SK-N-SH (cell line): ENCODE data around the gene SPATA13. TPM values are rescaled to one million over a fixed set of nuclear protein-coding genes. Genes with fewer than 3 reads are reported as not detected.

Source experiments
- CTCF ChIA-PET: fragments of 300-600, 350-600 bp; formaldehyde crosslinking; extraction: SDS; loops from one replicate; lab custom pipeline; 2021; lab: Yijun Ruan, JAX
- POLR2A ChIA-PET: fragments of 350-600 bp; sonication (Branson Sonifier 250); formaldehyde crosslinking; extraction: SDS; loops from one replicate; lab custom pipeline; 2020; ENCODE audit warnings: antibody characterized with exemption, inconsistent platforms; lab: Yijun Ruan, JAX
- DNase-seq: peaks from one replicate; pipeline ENCODE4 v3.0.0; 2012
- H2AFZ ChIP-seq: fragments of 200-600 bp; sonication (generic); 2 replicates; pipeline ENCODE4 v1.8.1; 2016; ENCODE audit warnings: antibody characterized with exemption, mild to moderate bottlenecking, low read depth
- H3F3A ChIP-seq: fragments of 200-600 bp; sonication (generic); replicated peaks from 2 replicates; pipeline ENCODE3; 2016; ENCODE audit warnings: antibody characterized with exemption, mild to moderate bottlenecking; ENCODE audit not compliant: insufficient read depth
- H3K27ac ChIP-seq, 2 experiments: fragments of 200-500 bp in 1 of 2; fragments of 200-600 bp in 1 of 2; sonication (Bioruptor generic) in 1 of 2; sonication (generic), shearing (Covaris generic) in 1 of 2; 2 replicates each; pipeline versions ENCODE4 v1.5.1 to v1.6.1; 2014 to 2016; ENCODE audit warnings: low read depth in 2 of 2, inconsistent platforms in 1 of 2, low read length in 1 of 2, mild to moderate bottlenecking in 1 of 2, mixed read lengths in 1 of 2
- H3K27me3 ChIP-seq: fragments of 200-600 bp; sonication (generic), shearing (Covaris generic); 2 replicates; pipeline ENCODE4 v1.6.1; 2016; ENCODE audit warnings: mixed run types; ENCODE audit not compliant: insufficient read depth
- H3K36me3 ChIP-seq, 2 experiments: fragments of 200-500 bp in 1 of 2; fragments of 200-600 bp in 1 of 2; sonication (Bioruptor generic) in 1 of 2; sonication (generic) in 1 of 2; replicated peaks in 1 of 2; 2 replicates each; pipeline versions ENCODE3 to v1.5.1; 2014 to 2016; ENCODE audit warnings: low read length in 1 of 2, mild to moderate bottlenecking in 1 of 2; ENCODE audit not compliant: insufficient read depth in 2 of 2, control insufficient read depth in 1 of 2
- H3K4me1 ChIP-seq, 2 experiments: fragments of 200-500 bp in 1 of 2; fragments of 200-600 bp in 1 of 2; sonication (Bioruptor generic) in 1 of 2; sonication (generic), shearing (Covaris generic) in 1 of 2; 2 replicates each; pipeline versions ENCODE4 v1.5.1 to v1.6.1; 2014 to 2016; ENCODE audit warnings: low read depth in 1 of 2, low read length in 1 of 2, mixed run types in 1 of 2; ENCODE audit not compliant: insufficient read depth in 2 of 2, control insufficient read depth in 1 of 2
- H3K4me2 ChIP-seq: fragments of 200-600 bp; sonication (generic), shearing (Covaris generic); 2 replicates; pipeline ENCODE4 v1.6.1; 2017; ENCODE audit warnings: mixed run types
- H3K4me3 ChIP-seq, 2 experiments: fragments of 200-500 bp in 1 of 2; fragments of 200-600 bp in 1 of 2; sonication (Bioruptor generic) in 1 of 2; sonication (generic), shearing (Covaris generic) in 1 of 2; 2 replicates each; pipeline versions ENCODE4 v1.5.1 to v1.8.1; 2014 to 2016; ENCODE audit warnings: low read depth in 2 of 2, inconsistent platforms in 1 of 2, low read length in 1 of 2, mild to moderate bottlenecking in 1 of 2, mixed read lengths in 1 of 2, moderate library complexity in 1 of 2
- H3K79me2 ChIP-seq: fragments of 200-600 bp; sonication (generic); 2 replicates; pipeline ENCODE4 v1.8.1; 2017; ENCODE audit warnings: mild to moderate bottlenecking; ENCODE audit not compliant: insufficient read depth
- H3K9ac ChIP-seq: fragments of 200-600 bp; sonication (generic); 2 replicates; pipeline ENCODE4 v1.6.1; 2017; ENCODE audit warnings: mixed run types
- H3K9me2 ChIP-seq: fragments of 200-600 bp; sonication (generic); 2 replicates; pipeline ENCODE4 v1.6.1; 2017; ENCODE audit warnings: mixed run types
- H3K9me3 ChIP-seq: fragments of 200-600 bp; sonication (generic); 2 replicates; pipeline ENCODE4 v1.6.1; 2017; ENCODE audit warnings: mixed run types, mild to moderate bottlenecking, moderate library complexity
- H4K20me1 ChIP-seq: fragments of 200-600 bp; sonication (generic); 2 replicates; pipeline ENCODE4 v1.6.1; 2017; ENCODE audit warnings: mild to moderate bottlenecking, mixed run types; ENCODE audit not compliant: insufficient read depth
- CTCF ChIP-seq: fragments of 200-600 bp; sonication (generic); IDR thresholded peaks from 2 replicates; pipeline ENCODE4 v1.6.1; 2017; ENCODE audit warnings: antibody characterized with exemption, mild to moderate bottlenecking, moderate library complexity
- ELF1 ChIP-seq: IDR thresholded peaks from 2 replicates; pipeline ENCODE4 v1.4.0; 2012
- EZH2phosphoT487 ChIP-seq: fragments of 200-600 bp; sonication (generic); IDR thresholded peaks from 2 replicates; pipeline ENCODE4 v1.6.1; 2017; ENCODE audit warnings: low read depth, mixed run types, mild to moderate bottlenecking, antibody characterized with exemption, moderate library complexity, borderline replicate concordance
- FOXM1 ChIP-seq: IDR thresholded peaks from 2 replicates; pipeline ENCODE4 v1.4.0; 2012; ENCODE audit warnings: low read depth, mild to moderate bottlenecking
- GABPA ChIP-seq: IDR thresholded peaks from 2 replicates; pipeline ENCODE4 v1.4.0; 2012; ENCODE audit warnings: low read depth, mild to moderate bottlenecking
- JUND ChIP-seq: IDR thresholded peaks from 2 replicates; pipeline ENCODE4 v1.4.0; 2012
- MEF2A ChIP-seq: IDR thresholded peaks from 2 replicates; pipeline ENCODE4 v1.4.0; 2012; ENCODE audit warnings: low read depth, borderline replicate concordance
- MXI1 ChIP-seq: IDR thresholded peaks from 2 replicates; pipeline ENCODE4 v1.6.1; 2012; ENCODE audit warnings: mild to moderate bottlenecking, low read depth, low read length, improper control_type of control experiment
- NFIC ChIP-seq: IDR thresholded peaks from 2 replicates; pipeline ENCODE4 v1.4.0; 2012; ENCODE audit warnings: borderline replicate concordance
- NRF1 ChIP-seq: IDR thresholded peaks from 2 replicates; pipeline ENCODE4 v1.6.1; 2012; ENCODE audit warnings: low read depth, mild to moderate bottlenecking, low read length
- PBX3 ChIP-seq: IDR thresholded peaks from 2 replicates; pipeline ENCODE4; 2012
- POLR2AphosphoS5 ChIP-seq: IDR thresholded peaks from 2 replicates; pipeline ENCODE4 v1.6.1; 2012; ENCODE audit warnings: low read depth, low read length
- RAD21 ChIP-seq: IDR thresholded peaks from 2 replicates; pipeline ENCODE4 v1.6.1; 2012; ENCODE audit warnings: mild to moderate bottlenecking, low read length
- REST ChIP-seq: IDR thresholded peaks from 2 replicates; pipeline ENCODE4 v1.6.1; 2012; ENCODE audit warnings: mild to moderate bottlenecking, low read depth, low read length, moderate library complexity
- TEAD4 ChIP-seq: IDR thresholded peaks from 2 replicates; pipeline ENCODE4 v1.4.0; 2012; ENCODE audit warnings: mild to moderate bottlenecking, borderline replicate concordance; ENCODE audit not compliant: insufficient read depth
- USF1 ChIP-seq: IDR thresholded peaks from 2 replicates; pipeline ENCODE4 v1.4.0; 2012; ENCODE audit warnings: low read depth, borderline replicate concordance
- USF2 ChIP-seq: fragments of 150-350 bp; IDR thresholded peaks from 2 replicates; pipeline ENCODE4 v1.6.1; 2017; ENCODE audit warnings: antibody characterized with exemption, low read length, low read depth, borderline replicate concordance
- YY1 ChIP-seq: IDR thresholded peaks from 2 replicates; pipeline ENCODE4 v1.4.0; 2012; ENCODE audit warnings: low read depth, mild to moderate bottlenecking
- ZBTB33 ChIP-seq: IDR thresholded peaks from 2 replicates; pipeline ENCODE4 v1.4.0; 2012; ENCODE audit warnings: low read depth, borderline replicate concordance
- WGBS: methylation state at CpG from one replicate; pipeline ENCODE4 v1.1.6; 2017; ENCODE audit warnings: low lambda C conversion rate; 5-methylcytosine and 5-hydroxymethylcytosine counted together
- polyA plus RNA-seq, 3 experiments: library from polyadenylated mRNA; depleted of rRNA; stranded (reverse); fragments of >200 nt; gene quantifications; 2 replicates each; pipeline ENCODE4 v1.2.3, GENCODE V29; 2012

The SPATA13 gene
- polyA plus RNA-seq, 1 of the 3 experiments (the other 2 are of a cell fraction), result 4.3 TPM

GRCh38 chr13:24150572-24150971 lies 9.9 kb upstream of the SPATA13 start (continued):
- TF ChIP-seq CTCF (no peak), ELF1 (no peak), MEF2A (no peak), USF2 (no peak), JUND (no peak)
- TF ChIP-seq, all 33 proteins: peak for 0

- no peaks in the 10 kb centered on the region for H3K79me2 ChIP-seq
- no peak overlapping the region for H2AFZ ChIP-seq
- no peaks in the 10 kb centered on the region for H3K27me3 ChIP-seq
- 100% methylated on average over 1 of the region's 2 CpGs for WGBS
- H3K9me2 ChIP-seq, result no peaks in the 10 kb centered on the region
- no peak for TF ChIP-seq PBX3
- TF ChIP-seq REST, result no peak
- TF ChIP-seq POLR2AphosphoS5, result no peak
- TF ChIP-seq YY1, result no peak
- TF ChIP-seq TEAD4, result no peak
- no peak for TF ChIP-seq GABPA
- no peak for TF ChIP-seq RAD21
- TF ChIP-seq USF1, result no peak
- TF ChIP-seq NRF1, result no peak
- no peak for TF ChIP-seq ZBTB33
- no peak for TF ChIP-seq NFIC
- no peak for TF ChIP-seq FOXM1
- TF ChIP-seq MXI1, result no peak
- TF ChIP-seq EZH2phosphoT487, result no peak
- TF ChIP-seq USF2, result no peak
- H3F3A ChIP-seq, result peaks cover 10% of the 10 kb centered on the region
- ChIA-PET POLR2A (no interaction called here), CTCF (interaction anchor here (1.2 to 1.6 kb wide), 2 partner anchors 22 to 77 kb away, joined by 3 to 6 read pairs; no protein-coding TSS in a partner anchor)
- H3K4me1 ChIP-seq, result peaks cover 12 to 15% of the 10 kb centered on the region in 2 experiments; a peak in 3 of 4 replicates
- DNase-seq, result no peak
- no peak overlapping the region for H3K4me3 ChIP-seq
- no peaks in the 10 kb centered on the region for H3K36me3 ChIP-seq
- no peaks in the 10 kb centered on the region for H4K20me1 ChIP-seq
- H3K9ac ChIP-seq, result no peak overlapping the region
- no peaks in the 10 kb centered on the region for H3K9me3 ChIP-seq
- H3K4me2 ChIP-seq, result no peak overlapping the region
- no peak overlapping the region for H3K27ac ChIP-seq
These were observed 8.7 kb upstream of the SPATA13 start for GRCh38 chr13:24151864-24152263.
